HepG2 (cell line): ENCODE data around the gene EXOSC6. TPM values are rescaled to one million over a fixed set of nuclear protein-coding genes. Genes with fewer than 3 reads are reported as not detected.

Experiments used
- ATAC-seq: fragments of 200-7000 bp; cut with Tn5 transposase; 3 replicates; pipeline ENCODE4 v1.9.1; 2020; ENCODE audit warnings: mild to moderate bottlenecking, moderate library complexity
- BruUV-seq: library from RNA; stranded (reverse); fragments of 400-500 nt; replicated peaks from 2 replicates; lab custom pipeline; 2021; lab: Mats Ljungman, UMichigan
- CTCF ChIA-PET: fragments of 300-600 bp; formaldehyde crosslinking; extraction: SDS; loops from one replicate; lab custom pipeline; 2021; ENCODE audit warnings: low total read pairs, inconsistent platforms, low intra/inter-chr PET ratio; lab: Yijun Ruan, JAX
- POLR2A ChIA-PET: fragments of 350-600 bp; sonication (Branson Sonifier 250); formaldehyde crosslinking; loops from one replicate; lab custom pipeline; 2020; ENCODE audit warnings: antibody characterized with exemption, inconsistent platforms; lab: Yijun Ruan, JAX
- DNase-seq: peaks from one replicate; pipeline ENCODE4 v3.0.0-alpha.2; 2015; ENCODE audit warnings: low spot score
- FAIRE-seq: peaks from 3 replicates; lab custom pipeline; 2011; peaks lifted over from hg19 to GRCh38; lab: Jason Lieb, UNC
- H2AFZ ChIP-seq: one replicate; pipeline ENCODE4 v1.6.1; 2011; ENCODE audit warnings: low read length, inconsistent platforms
- H3K27ac ChIP-seq: fragments of 300-600 bp; 3 replicates; pipeline ENCODE4 v1.8.0; 2011; ENCODE audit warnings: mixed run types, mild to moderate bottlenecking, mixed read lengths, low read length, inconsistent platforms; ENCODE audit not compliant: insufficient read depth; ENCODE audit errors: extremely low read length
- H3K27me3 ChIP-seq, 2 experiments: fragments of 200-600 bp in 1 of 2; 2 replicates in 1 of 2; 3 replicates in 1 of 2; pipeline versions ENCODE4 v1.6.0 to v1.8.0; 2011; ENCODE audit warnings: low read length in 2 of 2, mild to moderate bottlenecking in 2 of 2, moderate library complexity in 2 of 2, inconsistent platforms in 1 of 2; ENCODE audit not compliant: insufficient read depth in 2 of 2, control insufficient read depth in 1 of 2
- H3K36me3 ChIP-seq, 2 experiments: fragments of 200-600 bp in 1 of 2; replicated peaks in 1 of 2; 2 replicates in 1 of 2; 3 replicates in 1 of 2; pipeline versions ENCODE4 v1.5.1 to v1.8.0; 2011; ENCODE audit warnings: low read length in 2 of 2, inconsistent platforms in 1 of 2; ENCODE audit not compliant: insufficient read depth in 2 of 2, control insufficient read depth in 1 of 2
- H3K4me1 ChIP-seq: 2 replicates; pipeline ENCODE4 v1.5.1; 2012; ENCODE audit warnings: low read length, inconsistent platforms; ENCODE audit not compliant: insufficient read depth
- H3K4me2 ChIP-seq: 2 replicates; pipeline ENCODE4 v1.6.0; 2011; ENCODE audit warnings: low read depth, low read length, inconsistent platforms
- H3K4me3 ChIP-seq, 3 experiments: fragments of 200-600 bp in 1 of 3; sonication (generic), shearing (Covaris generic) in 1 of 3; replicated peaks in 1 of 3; 2 replicates each; pipeline ENCODE4 v1.5.1; 2011 to 2016; ENCODE audit warnings: low read length in 3 of 3, inconsistent platforms in 2 of 3, low read depth in 2 of 3, mild to moderate bottlenecking in 2 of 3, control low read depth in 1 of 3, mixed read lengths in 1 of 3; ENCODE audit not compliant: insufficient read depth in 1 of 3
- H3K79me2 ChIP-seq: one replicate; pipeline ENCODE4 v1.6.1; 2011; ENCODE audit warnings: low read length, inconsistent platforms; ENCODE audit not compliant: insufficient read depth
- H3K9ac ChIP-seq: 2 replicates; pipeline ENCODE4 v1.6.0; 2011; ENCODE audit warnings: mild to moderate bottlenecking, low read depth, low read length, inconsistent platforms; ENCODE audit not compliant: insufficient read depth
- H3K9me3 ChIP-seq: 2 replicates; pipeline ENCODE4 v1.5.1; 2012; ENCODE audit warnings: mild to moderate bottlenecking, low read length
- H4K20me1 ChIP-seq: 2 replicates; pipeline ENCODE4 v1.6.0; 2011; ENCODE audit warnings: inconsistent platforms, mild to moderate bottlenecking, low read length, moderate library complexity; ENCODE audit not compliant: insufficient read depth
- GPN1 ChIP-seq: sonication (generic); formaldehyde crosslinking; IDR thresholded peaks from 2 replicates; pipeline ENCODE4 v1.5.1; 2020; ENCODE audit warnings: missing genetic modification reagents, borderline replicate concordance
- TOE1 ChIP-seq: sonication (generic); formaldehyde crosslinking; IDR thresholded peaks from 2 replicates; pipeline ENCODE4 v1.4.0; 2020; ENCODE audit warnings: mild to moderate bottlenecking, missing genetic modification reagents
- ZNF121 ChIP-seq: sonication (generic); formaldehyde crosslinking; IDR thresholded peaks from 2 replicates; pipeline ENCODE4 v1.5.0; 2020; ENCODE audit warnings: mild to moderate bottlenecking, missing genetic modification reagents
- in situ Hi-C: cut with HindIII; loops from 2 replicates; pipeline ENCODE4 v1.10.0; 2017; ENCODE audit warnings: low pct_unique_long_range_greater_than_20kb; ENCODE audit not compliant: extremely low pct_ligation_motif_present
- intact Hi-C: fragments of 100-400 bp; cut with micrococcal nuclease; formaldehyde crosslinking; loops from one replicate; pipeline ENCODE4 v1.10.0; 2022; ENCODE audit not compliant: unreplicated experiment
- polyA plus RNA-seq, 8 experiments: library from polyadenylated mRNA; depleted of rRNA in 3 of 8; stranded (reverse) in 7 of 8; unstranded in 1 of 8; fragments of >200 nt; fragmentation: Illumina TruSeq in 4 of 8; extraction: Trizol in 4 of 8; gene quantifications; 2 replicates each; pipeline versions ENCODE4 v1.2.1 to v1.2.3, GENCODE V29; 2011 to 2016; ENCODE audit warnings: low read depth in 4 of 8, missing spikeins in 1 of 8, mixed read lengths in 1 of 8; ENCODE audit not compliant: insufficient read depth in 1 of 8
- total RNA-seq, 5 experiments: library from RNA; depleted of rRNA; stranded (reverse); fragments of >200 nt; fragmentation: Illumina TruSeq; extraction: Trizol; gene quantifications; 2 replicates each; pipeline ENCODE4 v1.2.3, GENCODE V29; 2016; ENCODE audit warnings: low read depth in 1 of 5
- TF ChIP-seq, protein P1 (sequence below): sonication (generic); formaldehyde crosslinking; IDR thresholded peaks from 2 replicates; pipeline ENCODE4 v1.4.0; 2020; ENCODE audit warnings: missing genetic modification reagents, mild to moderate bottlenecking, borderline replicate concordance
- TF ChIP-seq, protein P2 (sequence below): IDR thresholded peaks from 2 replicates; pipeline ENCODE4 v1.6.1; 2016
- TF ChIP-seq, protein P3 (sequence below): sonication (generic); formaldehyde crosslinking; IDR thresholded peaks from 2 replicates; pipeline ENCODE4 v1.4.0; 2020; ENCODE audit warnings: missing genetic modification reagents
- TF ChIP-seq, protein P4 (sequence below), 2 experiments: sonication (generic) in 1 of 2; formaldehyde crosslinking in 1 of 2; IDR thresholded peaks; 2 replicates each; pipeline versions ENCODE4 v1.4.0 to v1.6.1; 2016 to 2020; ENCODE audit warnings: borderline replicate concordance in 1 of 2, low read depth in 1 of 2, mild to moderate bottlenecking in 1 of 2, missing genetic modification reagents in 1 of 2

Gene EXOSC6
- total and polyA plus RNA-seq, 2 of the 13 experiments (the other 11 are each of a cell fraction or from before 2014, with no cell fraction given): 13.1 to 39.9 TPM

DNA sequence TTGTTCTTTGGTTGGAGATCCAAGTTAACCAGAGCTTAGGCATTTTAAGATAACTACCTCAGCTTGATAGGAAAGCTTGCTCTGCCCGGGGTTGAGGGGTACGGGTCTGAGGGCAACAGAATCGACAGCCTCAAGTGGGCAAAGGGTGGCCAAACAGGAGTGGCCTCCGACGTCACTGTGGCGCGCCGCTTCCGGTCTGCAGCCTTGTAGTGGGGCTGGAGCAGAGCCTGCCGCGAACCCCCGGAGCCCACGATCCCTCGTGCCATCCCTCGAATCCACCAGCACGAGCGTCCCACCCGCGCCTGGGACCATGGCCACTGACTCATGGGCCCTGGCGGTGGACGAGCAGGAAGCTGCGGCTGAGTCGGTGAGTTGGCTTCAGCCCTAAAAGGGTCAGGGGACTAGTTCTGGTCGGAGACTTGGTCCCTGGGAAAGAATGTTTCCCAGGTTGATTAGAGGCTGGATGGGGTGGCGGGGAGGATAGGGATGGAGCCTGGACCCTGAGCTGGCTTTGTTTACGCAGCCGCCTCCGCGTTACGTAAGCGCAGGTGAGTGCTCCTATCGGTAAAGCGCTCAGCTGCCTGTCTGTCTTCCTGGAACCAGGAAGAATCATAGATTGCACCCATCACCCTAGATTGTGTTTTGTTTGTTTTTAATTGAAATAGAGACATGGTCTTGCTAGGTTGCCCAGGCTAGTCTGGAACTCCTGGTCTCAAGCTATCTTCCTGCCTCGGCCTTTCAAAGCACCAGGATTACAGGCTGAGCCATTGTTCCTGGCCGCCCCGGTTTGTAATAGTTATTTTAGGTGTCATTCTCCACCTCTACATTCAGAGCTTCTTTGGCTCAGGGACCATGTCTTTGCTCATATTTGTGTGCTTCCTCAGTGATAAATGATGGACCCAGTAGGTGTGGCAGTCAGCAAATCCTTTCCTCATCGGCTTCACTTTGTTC is 47.5 kb upstream of the EXOSC6 start, which contains the start of gene DDX19B (continued):
- TF ChIP-seq, protein P1, sequence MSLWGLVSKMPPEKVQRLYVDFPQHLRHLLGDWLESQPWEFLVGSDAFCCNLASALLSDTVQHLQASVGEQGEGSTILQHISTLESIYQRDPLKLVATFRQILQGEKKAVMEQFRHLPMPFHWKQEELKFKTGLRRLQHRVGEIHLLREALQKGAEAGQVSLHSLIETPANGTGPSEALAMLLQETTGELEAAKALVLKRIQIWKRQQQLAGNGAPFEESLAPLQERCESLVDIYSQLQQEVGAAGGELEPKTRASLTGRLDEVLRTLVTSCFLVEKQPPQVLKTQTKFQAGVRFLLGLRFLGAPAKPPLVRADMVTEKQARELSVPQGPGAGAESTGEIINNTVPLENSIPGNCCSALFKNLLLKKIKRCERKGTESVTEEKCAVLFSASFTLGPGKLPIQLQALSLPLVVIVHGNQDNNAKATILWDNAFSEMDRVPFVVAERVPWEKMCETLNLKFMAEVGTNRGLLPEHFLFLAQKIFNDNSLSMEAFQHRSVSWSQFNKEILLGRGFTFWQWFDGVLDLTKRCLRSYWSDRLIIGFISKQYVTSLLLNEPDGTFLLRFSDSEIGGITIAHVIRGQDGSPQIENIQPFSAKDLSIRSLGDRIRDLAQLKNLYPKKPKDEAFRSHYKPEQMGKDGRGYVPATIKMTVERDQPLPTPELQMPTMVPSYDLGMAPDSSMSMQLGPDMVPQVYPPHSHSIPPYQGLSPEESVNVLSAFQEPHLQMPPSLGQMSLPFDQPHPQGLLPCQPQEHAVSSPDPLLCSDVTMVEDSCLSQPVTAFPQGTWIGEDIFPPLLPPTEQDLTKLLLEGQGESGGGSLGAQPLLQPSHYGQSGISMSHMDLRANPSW (CRISPR knock-in tag): peak; percentile 93; the same call in 1 of the 2 replicates
- TF ChIP-seq, protein P2, sequence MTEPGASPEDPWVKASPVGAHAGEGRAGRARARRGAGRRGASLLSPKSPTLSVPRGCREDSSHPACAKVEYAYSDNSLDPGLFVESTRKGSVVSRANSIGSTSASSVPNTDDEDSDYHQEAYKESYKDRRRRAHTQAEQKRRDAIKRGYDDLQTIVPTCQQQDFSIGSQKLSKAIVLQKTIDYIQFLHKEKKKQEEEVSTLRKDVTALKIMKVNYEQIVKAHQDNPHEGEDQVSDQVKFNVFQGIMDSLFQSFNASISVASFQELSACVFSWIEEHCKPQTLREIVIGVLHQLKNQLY (CRISPR knock-in tag): peak; percentile 6; the same call in 1 of the 2 replicates
- TF ChIP-seq, protein P3, sequence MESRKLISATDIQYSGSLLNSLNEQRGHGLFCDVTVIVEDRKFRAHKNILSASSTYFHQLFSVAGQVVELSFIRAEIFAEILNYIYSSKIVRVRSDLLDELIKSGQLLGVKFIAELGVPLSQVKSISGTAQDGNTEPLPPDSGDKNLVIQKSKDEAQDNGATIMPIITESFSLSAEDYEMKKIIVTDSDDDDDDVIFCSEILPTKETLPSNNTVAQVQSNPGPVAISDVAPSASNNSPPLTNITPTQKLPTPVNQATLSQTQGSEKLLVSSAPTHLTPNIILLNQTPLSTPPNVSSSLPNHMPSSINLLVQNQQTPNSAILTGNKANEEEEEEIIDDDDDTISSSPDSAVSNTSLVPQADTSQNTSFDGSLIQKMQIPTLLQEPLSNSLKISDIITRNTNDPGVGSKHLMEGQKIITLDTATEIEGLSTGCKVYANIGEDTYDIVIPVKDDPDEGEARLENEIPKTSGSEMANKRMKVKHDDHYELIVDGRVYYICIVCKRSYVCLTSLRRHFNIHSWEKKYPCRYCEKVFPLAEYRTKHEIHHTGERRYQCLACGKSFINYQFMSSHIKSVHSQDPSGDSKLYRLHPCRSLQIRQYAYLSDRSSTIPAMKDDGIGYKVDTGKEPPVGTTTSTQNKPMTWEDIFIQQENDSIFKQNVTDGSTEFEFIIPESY (CRISPR knock-in tag): no peak
- TF ChIP-seq, all 625 proteins: peak for 386

DNA sequence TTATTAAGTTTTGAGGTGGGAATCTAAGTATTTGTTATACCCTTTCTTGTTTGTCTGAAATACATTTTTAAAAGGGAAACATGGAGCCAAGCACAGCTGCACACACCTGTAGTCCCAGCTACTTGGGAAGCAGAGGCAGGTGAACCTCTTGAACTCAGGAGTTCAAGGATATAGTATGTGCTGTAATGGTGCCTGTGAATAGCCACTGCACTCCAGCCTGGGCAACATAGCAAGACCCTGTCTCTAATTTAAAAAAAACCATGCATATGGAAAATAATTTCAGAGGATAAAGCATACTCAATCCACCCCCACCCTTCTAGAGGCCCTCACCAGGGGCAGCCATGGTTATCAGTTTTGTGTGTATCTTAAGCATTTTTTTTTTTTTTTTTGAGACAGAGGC is 43.9 kb upstream of the EXOSC6 start:
- Histone ChIP-seq H3K4me1 (peaks cover 32% of the 10 kb centered on the region), H3K27ac (no peak overlapping the region), H3K79me2 (peaks cover 21% of the 10 kb centered on the region), H3K27me3 (no peaks in the 10 kb centered on the region), H3K9ac (no peak overlapping the region), H4K20me1 (no peaks in the 10 kb centered on the region), H2AFZ (no peak overlapping the region), H3K4me2 (no peak overlapping the region), H3K36me3 (no peaks in the 10 kb centered on the region; a peak in 1 of 5 replicates), H3K4me3 (no peak overlapping the region), H3K9me3 (peaks cover under 1% of the 10 kb centered on the region; the same call in 1 of the 2 replicates)
- DNase-seq (no peak), ATAC-seq (no peak), FAIRE-seq (no peak)
- no TSS peak for BruUV-seq
- in situ Hi-C loops: no loop called here
- CTCF ChIA-PET: no interaction called here
- TF ChIP-seq, protein P4, sequence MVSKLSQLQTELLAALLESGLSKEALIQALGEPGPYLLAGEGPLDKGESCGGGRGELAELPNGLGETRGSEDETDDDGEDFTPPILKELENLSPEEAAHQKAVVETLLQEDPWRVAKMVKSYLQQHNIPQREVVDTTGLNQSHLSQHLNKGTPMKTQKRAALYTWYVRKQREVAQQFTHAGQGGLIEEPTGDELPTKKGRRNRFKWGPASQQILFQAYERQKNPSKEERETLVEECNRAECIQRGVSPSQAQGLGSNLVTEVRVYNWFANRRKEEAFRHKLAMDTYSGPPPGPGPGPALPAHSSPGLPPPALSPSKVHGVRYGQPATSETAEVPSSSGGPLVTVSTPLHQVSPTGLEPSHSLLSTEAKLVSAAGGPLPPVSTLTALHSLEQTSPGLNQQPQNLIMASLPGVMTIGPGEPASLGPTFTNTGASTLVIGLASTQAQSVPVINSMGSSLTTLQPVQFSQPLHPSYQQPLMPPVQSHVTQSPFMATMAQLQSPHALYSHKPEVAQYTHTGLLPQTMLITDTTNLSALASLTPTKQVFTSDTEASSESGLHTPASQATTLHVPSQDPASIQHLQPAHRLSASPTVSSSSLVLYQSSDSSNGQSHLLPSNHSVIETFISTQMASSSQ (IDR thresholded peaks at IDR 0.05; ENCODE audit: low read depth): no peak
- TF ChIP-seq, protein P4 (CRISPR knock-in tag; IDR thresholded peaks at IDR 0.05; ENCODE audit: borderline replicate concordance): no peak
- TF ChIP-seq TOE1 (no peak), ZNF121 (CRISPR knock-in tag) (peak; percentile 89), GPN1 (CRISPR knock-in tag) (no peak)
- POLR2A ChIA-PET: interaction anchor here (0.7 to 0.9 kb wide), 2 partner anchors 8 to 10 kb away, joined by 3 to 4 read pairs; no protein-coding TSS in a partner anchor
- intact Hi-C loops: no loop called here
